ENCODE data around the gene SIRPB1.

GRCh38 chr20:1623501-1624205 lies 3.8 kb upstream of the SIRPB1 start:
- TF ChIP-seq, protein P1, sequence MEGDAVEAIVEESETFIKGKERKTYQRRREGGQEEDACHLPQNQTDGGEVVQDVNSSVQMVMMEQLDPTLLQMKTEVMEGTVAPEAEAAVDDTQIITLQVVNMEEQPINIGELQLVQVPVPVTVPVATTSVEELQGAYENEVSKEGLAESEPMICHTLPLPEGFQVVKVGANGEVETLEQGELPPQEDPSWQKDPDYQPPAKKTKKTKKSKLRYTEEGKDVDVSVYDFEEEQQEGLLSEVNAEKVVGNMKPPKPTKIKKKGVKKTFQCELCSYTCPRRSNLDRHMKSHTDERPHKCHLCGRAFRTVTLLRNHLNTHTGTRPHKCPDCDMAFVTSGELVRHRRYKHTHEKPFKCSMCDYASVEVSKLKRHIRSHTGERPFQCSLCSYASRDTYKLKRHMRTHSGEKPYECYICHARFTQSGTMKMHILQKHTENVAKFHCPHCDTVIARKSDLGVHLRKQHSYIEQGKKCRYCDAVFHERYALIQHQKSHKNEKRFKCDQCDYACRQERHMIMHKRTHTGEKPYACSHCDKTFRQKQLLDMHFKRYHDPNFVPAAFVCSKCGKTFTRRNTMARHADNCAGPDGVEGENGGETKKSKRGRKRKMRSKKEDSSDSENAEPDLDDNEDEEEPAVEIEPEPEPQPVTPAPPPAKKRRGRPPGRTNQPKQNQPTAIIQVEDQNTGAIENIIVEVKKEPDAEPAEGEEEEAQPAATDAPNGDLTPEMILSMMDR (IDR thresholded peaks at IDR 0.05), result no peak
- TF ChIP-seq POLR2A (IDR thresholded peaks at IDR 0.05), result no peak
- no peak for TF ChIP-seq EP300 (IDR thresholded peaks at IDR 0.05)
